ENCODE measurements around the gene TIE1.

- no peak for TF ChIP-seq POLR2A (conservative IDR thresholded peaks at IDR 0.05)
- TF ChIP-seq CTCF (IDR thresholded peaks at IDR 0.05 in 2 of 3, conservative IDR thresholded peaks at IDR 0.05 in 1 of 3; ENCODE audit: insufficient read depth in 2 of 3, low read depth in 1 of 3, low read length in 3 of 3) = no peak
These were observed 24.8 kb upstream of the TIE1 start for GRCh38 chr1:43275826-43276620.
